GM12873 (cell line): ENCODE measurements around the gene SAMD4A.

ENCODE experiments used
- TF ChIP-seq, protein P1 (sequence below): IDR thresholded peaks from 2 replicates; pipeline ENCODE4 v1.5.1; 2012; ENCODE audit warnings: low read depth, mild to moderate bottlenecking, moderate library complexity, low read length, control low read depth; ENCODE audit not compliant: insufficient read depth; ENCODE audit errors: missing control alignments

The SAMD4A gene

GRCh38 chr14:54574528-54574927 is 7.6 kb downstream of the SAMD4A start:
- TF ChIP-seq, protein P1, sequence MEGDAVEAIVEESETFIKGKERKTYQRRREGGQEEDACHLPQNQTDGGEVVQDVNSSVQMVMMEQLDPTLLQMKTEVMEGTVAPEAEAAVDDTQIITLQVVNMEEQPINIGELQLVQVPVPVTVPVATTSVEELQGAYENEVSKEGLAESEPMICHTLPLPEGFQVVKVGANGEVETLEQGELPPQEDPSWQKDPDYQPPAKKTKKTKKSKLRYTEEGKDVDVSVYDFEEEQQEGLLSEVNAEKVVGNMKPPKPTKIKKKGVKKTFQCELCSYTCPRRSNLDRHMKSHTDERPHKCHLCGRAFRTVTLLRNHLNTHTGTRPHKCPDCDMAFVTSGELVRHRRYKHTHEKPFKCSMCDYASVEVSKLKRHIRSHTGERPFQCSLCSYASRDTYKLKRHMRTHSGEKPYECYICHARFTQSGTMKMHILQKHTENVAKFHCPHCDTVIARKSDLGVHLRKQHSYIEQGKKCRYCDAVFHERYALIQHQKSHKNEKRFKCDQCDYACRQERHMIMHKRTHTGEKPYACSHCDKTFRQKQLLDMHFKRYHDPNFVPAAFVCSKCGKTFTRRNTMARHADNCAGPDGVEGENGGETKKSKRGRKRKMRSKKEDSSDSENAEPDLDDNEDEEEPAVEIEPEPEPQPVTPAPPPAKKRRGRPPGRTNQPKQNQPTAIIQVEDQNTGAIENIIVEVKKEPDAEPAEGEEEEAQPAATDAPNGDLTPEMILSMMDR: no peak

GRCh38 chr14:54577494-54577893 is 10.6 kb downstream of the SAMD4A start:
- TF ChIP-seq, protein P1: no peak

GRCh38 chr14:54577977-54578376 is 11.0 kb downstream of the SAMD4A start:
- TF ChIP-seq, protein P1: no peak

DNA sequence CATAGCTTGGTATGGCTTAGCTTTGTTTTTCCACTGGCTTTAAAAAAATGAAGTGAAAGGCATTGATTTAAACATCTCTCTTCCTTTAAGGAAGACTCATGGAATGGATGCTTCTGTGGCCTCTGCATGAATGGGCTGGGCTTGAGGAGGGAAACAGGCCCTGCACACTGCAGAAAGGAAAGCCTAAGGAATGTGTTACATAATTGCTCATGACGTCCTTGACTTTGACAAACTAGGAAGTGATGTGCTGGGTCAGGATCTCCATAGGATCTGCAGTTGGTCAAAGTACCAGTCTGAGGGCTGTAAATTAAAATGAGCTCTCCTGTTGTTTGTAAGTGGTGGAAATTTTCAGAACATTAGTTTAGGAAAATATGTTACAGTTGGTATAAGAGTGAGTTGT is 12.7 kb downstream of the SAMD4A start:
- TF ChIP-seq, protein P1: no peak

- TF ChIP-seq, protein P1: no peak
These were observed 14.0 kb downstream of the SAMD4A start for GRCh38 chr14:54580933-54581332.

DNA sequence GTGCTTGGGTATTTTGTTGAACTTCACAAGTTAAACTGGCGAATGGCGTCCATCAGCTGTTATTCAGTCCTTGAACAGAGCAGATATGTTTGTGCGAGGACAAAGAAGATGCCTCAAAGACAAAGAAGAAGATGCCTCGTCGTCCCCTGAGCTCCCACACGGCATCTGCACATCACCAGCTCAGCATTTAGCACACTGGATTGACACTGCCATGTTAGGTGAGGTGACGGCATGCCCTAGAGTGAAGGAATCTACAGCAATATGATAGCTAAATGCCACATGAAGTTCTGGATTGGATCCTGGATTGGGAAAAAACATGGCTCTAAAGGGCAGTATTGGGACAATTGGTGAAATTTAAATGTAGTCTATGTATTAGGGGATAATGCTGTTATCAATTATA is 15.4 kb downstream of the SAMD4A start:
- TF ChIP-seq, protein P1: no peak

DNA sequence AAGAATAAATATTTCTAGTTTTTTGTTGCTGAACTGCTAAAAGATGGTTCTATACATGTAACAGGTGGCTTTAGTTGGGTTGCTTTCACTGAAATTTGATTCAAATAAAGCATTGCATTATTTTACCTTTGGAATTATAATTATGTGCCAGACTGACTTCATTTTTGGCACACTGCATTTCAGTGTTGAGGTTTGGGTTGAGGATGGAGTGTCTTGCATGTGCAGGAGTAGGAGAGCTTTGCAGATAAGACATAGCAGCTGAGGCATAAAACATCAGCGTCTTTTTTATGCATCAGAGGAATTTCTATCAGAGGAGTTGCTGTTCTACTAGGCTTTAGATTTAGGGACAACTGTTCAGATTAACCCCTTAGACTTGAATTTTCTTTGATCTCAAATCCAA is 17.2 kb downstream of the SAMD4A start:
- TF ChIP-seq, protein P1: no peak
